LNCAP (cell line): ENCODE measurements around the gene ST7.

Experiments
- TF ChIP-seq, protein P1 (sequence below): fragments of 450-650 bp; IDR thresholded peaks from 2 replicates; pipeline ENCODE4 v1.5.1; 2017; ENCODE audit warnings: mild to moderate bottlenecking

ST7 gene

DNA sequence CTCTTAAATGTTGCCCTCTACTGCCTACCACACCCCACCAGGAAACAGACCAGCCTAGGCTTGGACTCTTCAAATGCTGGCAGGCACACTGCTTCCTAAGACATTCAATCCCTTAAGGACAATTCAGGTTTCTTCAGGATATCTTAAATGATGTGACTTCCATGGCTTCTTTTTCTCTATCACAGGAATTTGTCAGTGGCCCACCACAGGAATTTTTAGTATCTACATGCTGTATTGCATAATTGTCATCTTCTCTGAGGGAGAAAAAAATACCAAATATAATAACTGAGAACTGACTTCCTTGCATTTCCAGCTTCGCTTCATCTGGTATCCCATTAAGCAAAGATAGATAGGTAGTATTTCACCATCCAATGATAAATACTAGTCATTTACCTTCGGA, 240.3 kb downstream of the ST7 start:
- TF ChIP-seq, protein P1, sequence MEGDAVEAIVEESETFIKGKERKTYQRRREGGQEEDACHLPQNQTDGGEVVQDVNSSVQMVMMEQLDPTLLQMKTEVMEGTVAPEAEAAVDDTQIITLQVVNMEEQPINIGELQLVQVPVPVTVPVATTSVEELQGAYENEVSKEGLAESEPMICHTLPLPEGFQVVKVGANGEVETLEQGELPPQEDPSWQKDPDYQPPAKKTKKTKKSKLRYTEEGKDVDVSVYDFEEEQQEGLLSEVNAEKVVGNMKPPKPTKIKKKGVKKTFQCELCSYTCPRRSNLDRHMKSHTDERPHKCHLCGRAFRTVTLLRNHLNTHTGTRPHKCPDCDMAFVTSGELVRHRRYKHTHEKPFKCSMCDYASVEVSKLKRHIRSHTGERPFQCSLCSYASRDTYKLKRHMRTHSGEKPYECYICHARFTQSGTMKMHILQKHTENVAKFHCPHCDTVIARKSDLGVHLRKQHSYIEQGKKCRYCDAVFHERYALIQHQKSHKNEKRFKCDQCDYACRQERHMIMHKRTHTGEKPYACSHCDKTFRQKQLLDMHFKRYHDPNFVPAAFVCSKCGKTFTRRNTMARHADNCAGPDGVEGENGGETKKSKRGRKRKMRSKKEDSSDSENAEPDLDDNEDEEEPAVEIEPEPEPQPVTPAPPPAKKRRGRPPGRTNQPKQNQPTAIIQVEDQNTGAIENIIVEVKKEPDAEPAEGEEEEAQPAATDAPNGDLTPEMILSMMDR: no peak

DNA sequence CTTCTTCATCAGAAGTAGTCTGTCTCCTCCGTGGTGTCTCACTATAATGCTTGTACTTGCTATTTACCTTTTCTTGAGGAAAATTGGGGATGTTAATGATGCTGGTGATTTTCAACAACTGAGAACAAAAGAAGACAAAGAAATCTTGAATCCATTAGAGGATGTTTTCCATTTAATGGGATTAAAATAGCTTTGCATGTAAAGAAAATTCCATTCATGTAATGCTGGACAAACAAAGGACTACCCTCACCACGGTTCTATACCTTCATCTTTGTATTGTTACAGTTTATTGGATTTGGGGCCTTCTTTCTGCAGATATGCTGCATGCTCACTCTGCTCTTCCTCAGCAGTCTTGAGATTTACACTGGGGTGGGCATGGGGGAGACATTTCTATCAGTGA, 241.1 kb downstream of the ST7 start:
- TF ChIP-seq, protein P1: no peak

DNA sequence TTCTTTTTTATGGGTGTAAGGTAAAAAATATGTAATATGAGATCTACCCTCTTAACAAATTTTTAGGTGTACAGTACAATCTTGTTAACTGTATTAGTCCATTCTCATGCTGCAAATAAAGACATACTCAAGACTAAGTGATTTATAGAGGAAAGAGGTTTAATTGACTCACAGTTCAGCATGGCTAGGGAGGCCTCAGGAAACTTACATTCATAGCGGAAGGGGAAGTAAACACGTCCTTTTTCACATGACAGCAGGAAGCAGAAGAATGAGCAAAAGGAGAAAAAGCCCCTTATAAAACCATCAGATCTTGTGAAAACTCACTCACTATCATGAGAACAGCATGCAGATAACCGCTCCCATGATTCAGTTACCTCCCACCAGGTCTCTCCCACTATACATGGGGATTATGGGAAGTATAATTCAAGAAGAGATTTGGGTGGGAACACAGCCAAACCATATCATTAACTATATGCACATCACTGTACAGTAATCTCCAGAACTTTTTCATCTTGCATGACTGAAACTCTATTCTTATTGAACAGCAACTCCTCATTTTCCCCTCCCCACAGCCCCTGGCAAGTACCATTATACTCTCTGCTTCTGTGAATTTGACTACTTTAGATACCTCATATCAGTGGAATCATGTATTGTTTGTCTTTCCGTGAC, 242.2 kb downstream of the ST7 start:
- TF ChIP-seq, protein P1: no peak

DNA sequence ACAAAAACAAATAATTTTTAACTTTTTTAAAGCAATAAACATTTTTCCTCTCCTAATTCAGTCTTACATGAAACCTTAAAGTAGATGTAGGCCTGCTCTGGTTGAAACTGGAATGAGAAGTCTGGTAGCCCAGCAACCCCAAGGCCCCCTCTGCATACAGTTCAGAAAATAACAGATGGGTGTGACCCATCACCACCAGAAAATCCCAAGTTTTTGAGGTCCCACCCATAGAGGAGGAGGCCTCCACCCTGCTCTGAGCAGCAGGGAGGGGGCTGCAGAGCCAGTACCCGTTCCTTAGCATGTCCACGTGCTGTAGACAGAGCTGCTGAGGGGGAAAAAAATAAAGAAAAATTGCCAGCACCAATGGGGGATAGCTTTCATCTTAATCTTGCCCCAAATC, 246.8 kb downstream of the ST7 start:
- TF ChIP-seq, protein P1: no peak

DNA sequence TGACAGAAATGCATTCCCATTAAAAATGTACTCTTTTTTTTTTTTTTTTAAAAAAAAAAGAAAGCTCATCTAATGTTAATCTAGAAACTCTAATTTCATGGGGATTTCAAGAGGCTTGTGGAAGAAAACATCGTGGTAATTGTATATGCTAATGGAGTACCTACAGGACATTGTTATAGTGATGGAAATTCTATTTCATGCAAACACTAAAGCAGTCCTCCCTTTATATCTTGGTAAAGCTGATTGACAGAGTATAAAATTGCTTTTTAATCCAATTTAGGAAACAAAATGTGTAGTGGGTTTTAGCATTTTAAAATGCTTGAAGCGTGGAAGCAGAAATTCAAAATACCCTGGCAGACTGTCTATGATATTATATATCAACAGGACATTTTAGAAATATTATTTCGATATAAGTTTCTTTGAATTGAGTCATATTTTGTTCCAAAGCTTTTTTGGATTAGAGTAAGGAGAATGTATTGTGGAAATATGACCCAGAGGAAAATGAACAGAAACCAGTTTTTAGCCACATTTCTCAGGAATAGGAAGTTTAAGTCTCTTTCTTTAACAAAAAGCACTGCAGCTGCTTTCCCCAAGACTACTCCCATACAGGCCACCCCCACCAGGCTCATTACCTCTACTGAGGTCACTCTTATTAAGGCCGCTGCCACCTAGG, 247.6 kb downstream of the ST7 start:
- TF ChIP-seq, protein P1: no peak

GRCh38 chr7:117202511-117202910, 249.2 kb downstream of the ST7 start:
- TF ChIP-seq, protein P1: no peak

- TF ChIP-seq, protein P1: no peak
Observed at GRCh38 chr7:117203205-117203604, 249.9 kb downstream of the ST7 start.
